MCF 10A (cell line): ENCODE measurements around the gene BRIX1. TPM values are rescaled to one million over a fixed set of nuclear protein-coding genes. Genes with fewer than 3 reads are reported as not detected.

Experiments
- BruUV-seq: library from RNA; stranded (reverse); fragments of 400-500 nt; replicated peaks from 2 replicates; lab custom pipeline; 2021; lab: Mats Ljungman, UMichigan
- CTCF ChIA-PET: fragments of 300-600 bp; sonication (Branson Sonifier 250); formaldehyde crosslinking; extraction: SDS; loops from one replicate; lab custom pipeline; 2021; ENCODE audit warnings: antibody characterized with exemption, inconsistent platforms; lab: Yijun Ruan, JAX
- POLR2A ChIA-PET: fragments of 300-600, 350-650 bp; sonication (Branson Sonifier 250); formaldehyde crosslinking; extraction: SDS; loops from one replicate; lab custom pipeline; 2020; ENCODE audit warnings: antibody characterized with exemption, inconsistent platforms; lab: Yijun Ruan, JAX
- DNase-seq: peaks from one replicate; pipeline ENCODE4 v3.0.0-alpha.2; 2018; ENCODE audit not compliant: unreplicated experiment
- H3K27ac Mint-ChIP-seq: one replicate; pipeline ENCODE4 v1.8.0; 2022; ENCODE audit warnings: mild to moderate bottlenecking, low read depth, mixed read lengths; ENCODE audit not compliant: unreplicated experiment
- H3K27me3 Mint-ChIP-seq: one replicate; pipeline ENCODE4 v1.8.0; 2022; ENCODE audit warnings: mixed read lengths; ENCODE audit not compliant: insufficient read depth, unreplicated experiment
- H3K36me3 Mint-ChIP-seq: one replicate; pipeline ENCODE4 v1.8.0; 2022; ENCODE audit warnings: mild to moderate bottlenecking, moderate library complexity, mixed read lengths; ENCODE audit not compliant: insufficient read depth, unreplicated experiment
- H3K4me1 Mint-ChIP-seq: one replicate; pipeline ENCODE4 v1.8.0; 2022; ENCODE audit warnings: mixed read lengths; ENCODE audit not compliant: insufficient read depth, unreplicated experiment
- H3K4me3 Mint-ChIP-seq: one replicate; pipeline ENCODE4 v1.8.0; 2022; ENCODE audit warnings: mild to moderate bottlenecking, moderate library complexity, mixed read lengths; ENCODE audit not compliant: unreplicated experiment
- H3K9me3 Mint-ChIP-seq: one replicate; pipeline ENCODE4 v1.8.0; 2022; ENCODE audit warnings: mixed read lengths; ENCODE audit not compliant: unreplicated experiment
- CTCF ChIP-seq: fragments of 200-600 bp; IDR thresholded peaks from one replicate; pipeline ENCODE4 v1.8.0; 2022; ENCODE audit warnings: antibody characterized with exemption, mild to moderate bottlenecking; ENCODE audit not compliant: unreplicated experiment
- intact Hi-C: fragments of 100-400 bp; cut with micrococcal nuclease; formaldehyde crosslinking; loops from 2 replicates; pipeline ENCODE4 v1.14.1; 2022
- total RNA-seq: library from RNA; stranded (reverse); gene quantifications from 2 replicates; pipeline ENCODE4 v1.2.3, GENCODE V29; 2022

Gene BRIX1
- total RNA-seq, 1 experiment from 2014 or later, result 50.8 TPM

DNA sequence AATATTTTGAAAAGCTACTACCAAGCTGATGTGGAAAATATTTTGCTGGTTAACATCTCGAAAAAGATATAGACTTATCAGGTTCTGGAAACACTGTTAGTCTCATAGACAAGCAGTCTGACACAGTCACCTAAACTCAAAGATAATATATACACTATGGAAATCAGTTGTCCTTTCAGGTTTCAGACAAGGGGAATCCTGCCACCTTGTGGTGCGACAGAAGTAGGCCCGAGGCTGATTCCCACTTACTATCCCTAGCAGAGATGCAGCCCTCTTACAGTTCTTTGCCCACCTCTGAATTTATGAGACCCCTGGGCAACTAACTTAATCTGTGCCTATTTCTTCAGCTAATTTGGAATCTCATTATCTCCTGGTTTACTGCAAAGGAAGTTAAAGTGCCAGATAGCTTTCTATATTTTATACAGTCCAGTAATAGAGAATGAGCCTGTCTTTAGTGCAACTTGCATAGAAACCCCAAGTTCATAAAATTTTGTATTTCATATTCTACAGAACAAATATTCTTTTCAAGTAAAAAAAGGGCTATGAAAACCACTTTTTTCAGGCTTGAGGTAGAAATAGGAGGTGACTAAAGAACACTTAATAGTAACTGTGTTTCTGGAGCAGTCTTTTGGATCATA lies 17.1 kb upstream of the BRIX1 start:
- no peaks in the 10 kb centered on the region for H3K9me3 Mint-ChIP-seq
- POLR2A ChIA-PET, result interaction anchor here (0.9 to 2.6 kb wide), 6 partner anchors 16 to 424 kb away, joined by 3 to 16 read pairs (median 5); partner anchors contain the start of gene TTC23L
- peak; percentile 80 for TF ChIP-seq CTCF
- no peak overlapping the region for H3K27ac Mint-ChIP-seq
- peaks cover 10% of the 10 kb centered on the region for H3K4me1 Mint-ChIP-seq
- no TSS peak for BruUV-seq
- intact Hi-C loops, result loop anchor here (1.0 to 5.0 kb wide), 5 partner anchors 61 to 424 kb away; partner anchors contain the start of genes RAI14 and TTC23L
- H3K4me3 Mint-ChIP-seq, result no peak overlapping the region
- no peaks in the 10 kb centered on the region for H3K36me3 Mint-ChIP-seq
- H3K27me3 Mint-ChIP-seq, result no peaks in the 10 kb centered on the region
- CTCF ChIA-PET, result interaction anchor here (0.6 to 16.7 kb wide), 77 partner anchors 8 to 1272 kb away, joined by 3 to 468 read pairs (median 4); partner anchors contain the start of genes C1QTNF3, DNAJC21 and TTC23L
- peak; percentile 73 for DNase-seq

GRCh38 chr5:34899066-34899465 lies 16.4 kb upstream of the BRIX1 start:
- peaks cover 10% of the 10 kb centered on the region for H3K4me1 Mint-ChIP-seq
- H3K27ac Mint-ChIP-seq, result no peak overlapping the region
- ChIA-PET POLR2A (interaction anchor here (0.9 to 2.6 kb wide), 4 partner anchors 17 to 425 kb away, joined by 3 to 16 read pairs (median 6); no protein-coding TSS in a partner anchor), CTCF (interaction anchor here (0.6 to 16.7 kb wide), 51 partner anchors 7 to 1272 kb away, joined by 3 to 468 read pairs (median 5); partner anchors contain the start of genes C1QTNF3, DNAJC21 and TTC23L)
- H3K9me3 Mint-ChIP-seq, result no peaks in the 10 kb centered on the region
- peak; percentile 21 for DNase-seq
- intact Hi-C loops, result loop anchor here (2.0 to 5.0 kb wide), 2 partner anchors 62 to 242 kb away; partner anchors contain the start of genes RAI14 and TTC23L
- H3K4me3 Mint-ChIP-seq, result no peak overlapping the region
- no peaks in the 10 kb centered on the region for H3K36me3 Mint-ChIP-seq
- no peak for TF ChIP-seq CTCF
- no peaks in the 10 kb centered on the region for H3K27me3 Mint-ChIP-seq
- no TSS peak for BruUV-seq

DNA sequence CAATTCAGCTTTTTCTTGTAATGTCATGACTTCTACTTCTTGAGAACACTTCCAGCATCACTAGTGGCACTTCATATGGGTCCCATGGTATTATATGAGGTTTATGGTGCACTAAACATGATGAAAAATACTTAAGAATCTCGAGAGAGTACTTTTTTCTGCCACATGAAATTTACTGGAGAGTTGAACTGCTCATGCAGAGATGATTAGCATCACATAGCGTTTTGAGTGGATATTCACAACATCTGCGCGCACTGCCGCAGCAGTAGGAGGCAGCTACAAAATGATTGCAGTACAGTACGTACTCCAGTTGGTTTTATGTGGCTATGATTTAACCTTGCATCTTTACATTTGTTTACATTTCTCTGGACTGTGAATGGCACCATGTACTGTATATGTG lies 14.9 kb upstream of the BRIX1 start:
- POLR2A ChIA-PET, result interaction anchor here (0.6 kb wide), 1 partner anchor 105 kb away, joined by 3 read pairs; no protein-coding TSS in a partner anchor
- CTCF ChIA-PET, result interaction anchor here (0.6 to 16.7 kb wide), 9 partner anchors 11 to 417 kb away, joined by 3 to 468 read pairs (median 3); partner anchors contain the start of gene DNAJC21
- DNase-seq, result no peak
- BruUV-seq, result no TSS peak
- H3K27ac Mint-ChIP-seq, result no peak overlapping the region
- TF ChIP-seq CTCF, result no peak
- no peak overlapping the region for H3K4me3 Mint-ChIP-seq
- H3K36me3 Mint-ChIP-seq, result no peaks in the 10 kb centered on the region
- H3K4me1 Mint-ChIP-seq, result peaks cover 6% of the 10 kb centered on the region
- H3K27me3 Mint-ChIP-seq, result no peaks in the 10 kb centered on the region
- H3K9me3 Mint-ChIP-seq, result no peaks in the 10 kb centered on the region
- intact Hi-C loops, result no loop called here

DNA sequence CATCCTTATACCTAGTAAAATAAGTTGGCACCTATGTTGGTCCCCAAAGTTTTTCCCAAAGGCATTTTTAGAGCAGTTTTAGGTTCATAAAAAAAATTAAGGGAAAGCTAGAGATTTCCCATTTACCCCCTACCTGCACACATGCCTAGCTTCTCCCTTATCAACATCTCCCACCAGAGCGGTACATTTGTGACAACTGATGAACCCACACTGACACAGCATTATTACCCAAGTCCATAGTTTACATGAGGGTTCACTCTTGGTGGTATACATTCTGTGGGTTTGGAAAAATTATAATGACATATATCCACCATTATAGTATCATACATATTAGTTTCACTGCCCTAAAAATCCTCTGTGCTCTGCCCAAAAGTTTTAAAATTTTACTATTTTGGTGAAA lies 12.3 kb upstream of the BRIX1 start:
- DNase-seq, result no peak
- no TSS peak for BruUV-seq
- Mint-ChIP-seq H3K9me3 (no peaks in the 10 kb centered on the region), H3K36me3 (peaks cover 3% of the 10 kb centered on the region), H3K27me3 (no peaks in the 10 kb centered on the region), H3K4me3 (no peak overlapping the region), H3K27ac (peak overlapping the region; percentile 25), H3K4me1 (no peaks in the 10 kb centered on the region)
- POLR2A ChIA-PET, result interaction anchor here (0.6 to 4.6 kb wide), 3 partner anchors 12 to 26 kb away, joined by 3 to 27 read pairs (median 5); partner anchors contain the start of genes BRIX1, DNAJC21 and RAD1
- TF ChIP-seq CTCF, result no peak
- intact Hi-C loops, result no loop called here
- CTCF ChIA-PET, result interaction anchor here (0.8 to 16.7 kb wide), 6 partner anchors 7 to 420 kb away, joined by 3 to 468 read pairs (median 4); partner anchors contain the start of gene RAI14
